GM18498 (cell line): ENCODE measurements around the gene PBOV1.

Source experiments
- ATAC-seq: cut with Tn5 transposase; IDR thresholded peaks from one replicate; pipeline ENCODE4 v1.9.1; 2021; ENCODE audit warnings: mild to moderate bottlenecking, moderate library complexity; ENCODE audit not compliant: unreplicated experiment

PBOV1 gene

GRCh38 chr6:138206862-138207261, 11.4 kb downstream of the PBOV1 start:
- no peak for ATAC-seq

GRCh38 chr6:138205437-138206094, 12.7 kb downstream of the PBOV1 start:
- no peak for ATAC-seq

- no peak for ATAC-seq
Measured at GRCh38 chr6:138204792-138205384, 13.4 kb downstream of the PBOV1 start.

- no peak for ATAC-seq
Measured at GRCh38 chr6:138204303-138204702, 14.0 kb downstream of the PBOV1 start.

GRCh38 chr6:138203315-138203714, 15.0 kb downstream of the PBOV1 start:
- ATAC-seq: no peak

- ATAC-seq: no peak
Measured at GRCh38 chr6:138201836-138202235, 16.5 kb downstream of the PBOV1 start.

- no peak for ATAC-seq
Measured at GRCh38 chr6:138198430-138199091, 19.7 kb downstream of the PBOV1 start.

- ATAC-seq: no peak
Measured at GRCh38 chr6:138197570-138197969, 20.7 kb downstream of the PBOV1 start.

- ATAC-seq: no peak
Measured at GRCh38 chr6:138196122-138196738, 22.1 kb downstream of the PBOV1 start.

- ATAC-seq: no peak
Measured at GRCh38 chr6:138194287-138194686, 24.0 kb downstream of the PBOV1 start.

- ATAC-seq: no peak
Measured at GRCh38 chr6:138188278-138188941, 29.9 kb downstream of the PBOV1 start.

- ATAC-seq: no peak
Measured at GRCh38 chr6:138187156-138187555, 31.1 kb downstream of the PBOV1 start.

- ATAC-seq: no peak
Measured at GRCh38 chr6:138184230-138184629, 34.1 kb downstream of the PBOV1 start.

GRCh38 chr6:138183790-138184134, 34.5 kb downstream of the PBOV1 start:
- no peak for ATAC-seq

- ATAC-seq: no peak
Measured at GRCh38 chr6:138182939-138183789, 35.1 kb downstream of the PBOV1 start.

GRCh38 chr6:138176652-138177232, 41.5 kb downstream of the PBOV1 start:
- ATAC-seq: no peak

GRCh38 chr6:138175596-138175995, 42.7 kb downstream of the PBOV1 start:
- ATAC-seq: no peak
